Keratinocyte (primary cell): Measurements from ENCODE around the gene PLXNA2.

Experiments
- EZH2 ChIP-seq: IDR thresholded peaks from one replicate; pipeline ENCODE4 v1.6.1; 2012; ENCODE audit warnings: inconsistent platforms, mild to moderate bottlenecking, low read length, moderate library complexity
- TF ChIP-seq, protein P1 (sequence below), 3 experiments: IDR thresholded peaks in 1 of 3; conservative IDR thresholded peaks in 1 of 3; optimal IDR thresholded peaks in 1 of 3; 2 replicates in 2 of 3; 3 replicates in 1 of 3; pipeline versions ENCODE3 to v1.5.1; 2011; ENCODE audit warnings: low read length in 3 of 3, mild to moderate bottlenecking in 3 of 3, moderate library complexity in 2 of 3, control low read depth in 1 of 3, inconsistent platforms in 1 of 3; ENCODE audit not compliant: insufficient read depth in 2 of 3; ENCODE audit errors: extremely low read depth in 1 of 3

DNA sequence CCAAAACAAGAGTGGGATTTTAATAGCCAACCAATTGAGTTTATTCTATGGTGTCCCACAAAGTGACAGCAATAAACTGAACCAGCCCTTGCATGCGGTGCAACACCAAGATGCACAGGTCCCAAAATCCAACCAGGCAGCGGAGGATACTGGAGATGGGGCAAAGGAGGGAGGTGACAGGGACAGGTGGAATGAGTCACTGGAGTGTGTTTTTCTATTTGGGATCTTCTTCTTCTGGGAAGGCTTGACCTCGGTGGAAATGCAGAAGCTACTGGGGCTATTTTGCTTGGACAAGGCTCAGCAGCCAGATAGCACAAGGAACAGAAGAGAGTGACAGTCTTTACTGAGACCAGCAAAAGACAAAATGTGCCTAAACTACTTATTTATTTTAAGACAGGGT lies 97.5 kb downstream of the PLXNA2 start:
- TF ChIP-seq, protein P1, sequence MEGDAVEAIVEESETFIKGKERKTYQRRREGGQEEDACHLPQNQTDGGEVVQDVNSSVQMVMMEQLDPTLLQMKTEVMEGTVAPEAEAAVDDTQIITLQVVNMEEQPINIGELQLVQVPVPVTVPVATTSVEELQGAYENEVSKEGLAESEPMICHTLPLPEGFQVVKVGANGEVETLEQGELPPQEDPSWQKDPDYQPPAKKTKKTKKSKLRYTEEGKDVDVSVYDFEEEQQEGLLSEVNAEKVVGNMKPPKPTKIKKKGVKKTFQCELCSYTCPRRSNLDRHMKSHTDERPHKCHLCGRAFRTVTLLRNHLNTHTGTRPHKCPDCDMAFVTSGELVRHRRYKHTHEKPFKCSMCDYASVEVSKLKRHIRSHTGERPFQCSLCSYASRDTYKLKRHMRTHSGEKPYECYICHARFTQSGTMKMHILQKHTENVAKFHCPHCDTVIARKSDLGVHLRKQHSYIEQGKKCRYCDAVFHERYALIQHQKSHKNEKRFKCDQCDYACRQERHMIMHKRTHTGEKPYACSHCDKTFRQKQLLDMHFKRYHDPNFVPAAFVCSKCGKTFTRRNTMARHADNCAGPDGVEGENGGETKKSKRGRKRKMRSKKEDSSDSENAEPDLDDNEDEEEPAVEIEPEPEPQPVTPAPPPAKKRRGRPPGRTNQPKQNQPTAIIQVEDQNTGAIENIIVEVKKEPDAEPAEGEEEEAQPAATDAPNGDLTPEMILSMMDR (optimal IDR thresholded peaks at IDR 0.05 in 1 of 3, IDR thresholded peaks at IDR 0.05 in 1 of 3, conservative IDR thresholded peaks at IDR 0.05 in 1 of 3; ENCODE audit: extremely low read depth in 1 of 3, insufficient read depth in 2 of 3, low read length in 3 of 3): no peak
- TF ChIP-seq EZH2: no peak
